Vagina (tissue), 2 donors: ENCODE measurements around the gene APOC3.

Experiments used
- CTCF ChIP-seq, 3 experiments: fragments of 450-650 bp in 2 of 3; fragments of 200-600 bp in 1 of 3; sonication (generic) in 1 of 3; IDR thresholded peaks; one replicate each; pipeline ENCODE4 v1.5.1; 2017 to 2019; ENCODE audit warnings: antibody characterized with exemption in 3 of 3, mild to moderate bottlenecking in 2 of 3, moderate library complexity in 2 of 3
- POLR2A ChIP-seq, 2 donors: fragments of 450-650 bp; IDR thresholded peaks; one replicate each; pipeline ENCODE4 v1.6.1; 2017; ENCODE audit warnings: antibody characterized with exemption in 2 of 2, mild to moderate bottlenecking in 2 of 2, moderate library complexity in 2 of 2
- POLR2AphosphoS5 ChIP-seq, 2 donors: sonication (generic); formaldehyde crosslinking; IDR thresholded peaks; one replicate each; pipeline ENCODE4 v1.9.0; 2017; ENCODE audit warnings: antibody characterized with exemption in 2 of 2, mild to moderate bottlenecking in 2 of 2, low read depth in 1 of 2; ENCODE audit not compliant: insufficient read depth in 1 of 2

- no peak for TF ChIP-seq CTCF (IDR thresholded peaks at IDR 0.05)
- no peak for TF ChIP-seq POLR2AphosphoS5 (IDR thresholded peaks at IDR 0.05; ENCODE audit: insufficient read depth in 1 of 2, low read depth in 1 of 2)
- TF ChIP-seq POLR2A (IDR thresholded peaks at IDR 0.05): no peak
These were observed 28.2 kb downstream of the APOC3 start for GRCh38 chr11:116857936-116858335.
